Naive B cell (primary cell): ENCODE measurements around the gene WNT2. TPM values are rescaled to one million over a fixed set of nuclear protein-coding genes. Genes with fewer than 3 reads are reported as not detected.
"Not testable (repeated sequence)": the region's sequence is repeated elsewhere in the genome, so short reads cannot be mapped to it uniquely, and the experiment has no call there.

Experiments used
- ATAC-seq, 2 donors: fragments of 150-1000 bp; cut with Tn5 transposase; 2 replicates each; pipeline ENCODE4 v1.10.0; 2021; ENCODE audit warnings: low read depth in 2 of 2, mild to moderate bottlenecking in 2 of 2, moderate library complexity in 2 of 2
- DNase-seq: peaks from one replicate; pipeline ENCODE4 v3.0.0; 2022
- H3K27ac Mint-ChIP-seq, 6 donors: one replicate each; pipeline ENCODE4 v1.8.0; 2020 to 2022; ENCODE audit warnings: mild to moderate bottlenecking in 6 of 6, mixed read lengths in 6 of 6, moderate library complexity in 5 of 6, inconsistent platforms in 2 of 6
- H3K27me3 Mint-ChIP-seq, 3 donors: one replicate each; pipeline ENCODE4 v1.8.0; 2021 to 2022; ENCODE audit warnings: mixed read lengths in 3 of 3, mild to moderate bottlenecking in 1 of 3
- H3K36me3 Mint-ChIP-seq, 2 donors: one replicate each; pipeline ENCODE4 v1.8.0; 2020 to 2022; ENCODE audit warnings: mixed read lengths in 2 of 2, inconsistent platforms in 1 of 2, mild to moderate bottlenecking in 1 of 2
- H3K4me1 Mint-ChIP-seq, 3 donors: one replicate each; pipeline ENCODE4 v1.8.0; 2020 to 2022; ENCODE audit warnings: mixed read lengths in 3 of 3, inconsistent platforms in 1 of 3, mild to moderate bottlenecking in 1 of 3, moderate library complexity in 1 of 3
- H3K4me3 Mint-ChIP-seq, 8 donors: one replicate each; pipeline ENCODE4 v1.8.0; 2020 to 2022; ENCODE audit warnings: mild to moderate bottlenecking in 8 of 8, mixed read lengths in 8 of 8, moderate library complexity in 8 of 8, inconsistent platforms in 2 of 8
- H3K9me3 Mint-ChIP-seq, 7 donors: one replicate each; pipeline ENCODE4 v1.8.0; 2020 to 2022; ENCODE audit warnings: mixed read lengths in 7 of 7, mild to moderate bottlenecking in 5 of 7, inconsistent platforms in 2 of 7, moderate library complexity in 1 of 7
- polyA plus RNA-seq, 6 donors: library from polyadenylated mRNA; unstranded; fragments of 300-500 nt; fragmentation: Illumina TruSeq; gene quantifications; one replicate each; pipeline ENCODE4 v1.2.3, GENCODE V29; 2021; ENCODE audit warnings: low read depth in 6 of 6

WNT2 gene
- polyA plus RNA-seq, 6 donors from 2014 or later, result not detected

GRCh38 chr7:117271566-117271965, 51.3 kb downstream of the WNT2 start:
- H3K4me3 Mint-ChIP-seq, result no peak overlapping the region
- H3K27ac Mint-ChIP-seq, result no peak overlapping the region
- H3K36me3 Mint-ChIP-seq, result no peaks in the 10 kb centered on the region
- H3K27me3 Mint-ChIP-seq, result peaks cover 0 to 16% (median 10%) of the 10 kb centered on the region in 3 donors
- H3K4me1 Mint-ChIP-seq, result no peaks in the 10 kb centered on the region
- ATAC-seq, result no peak
- H3K9me3 Mint-ChIP-seq, result peaks cover 0 to 9% (median 2%) of the 10 kb centered on the region in 7 donors
- DNase-seq, result no peak

- no peak for ATAC-seq
- H3K36me3 Mint-ChIP-seq, result no peaks in the 10 kb centered on the region
- H3K27ac Mint-ChIP-seq, result no peak overlapping the region
- no peaks in the 10 kb centered on the region for H3K4me1 Mint-ChIP-seq
- H3K4me3 Mint-ChIP-seq, result no peak overlapping the region
- no peak for DNase-seq
- peaks cover 0 to 16% (median 10%) of the 10 kb centered on the region in 3 donors for H3K27me3 Mint-ChIP-seq
- H3K9me3 Mint-ChIP-seq, result peaks cover 0 to 9% (median 4%) of the 10 kb centered on the region in 7 donors
Measured at GRCh38 chr7:117270371-117270770, 52.5 kb downstream of the WNT2 start.

GRCh38 chr7:117269886-117270285, 53.0 kb downstream of the WNT2 start:
- no peaks in the 10 kb centered on the region for H3K4me1 Mint-ChIP-seq
- peaks cover 0 to 13% (median 10%) of the 10 kb centered on the region in 3 donors for H3K27me3 Mint-ChIP-seq
- no peak for DNase-seq
- H3K27ac Mint-ChIP-seq, result no peak overlapping the region
- H3K4me3 Mint-ChIP-seq, result no peak overlapping the region
- H3K36me3 Mint-ChIP-seq, result no peaks in the 10 kb centered on the region
- no peak for ATAC-seq
- peaks cover 0 to 9% (median 4%) of the 10 kb centered on the region in 7 donors for H3K9me3 Mint-ChIP-seq

- Mint-ChIP-seq H3K36me3 (no peaks in the 10 kb centered on the region), H3K4me3 (no peak overlapping the region), H3K4me1 (no peaks in the 10 kb centered on the region), H3K27me3 (peaks cover 0 to 11% (median 10%) of the 10 kb centered on the region in 3 donors), H3K27ac (no peak overlapping the region), H3K9me3 (peaks cover 0 to 9% (median 4%) of the 10 kb centered on the region in 7 donors)
- DNase-seq, result no peak
- no peak for ATAC-seq
Measured at GRCh38 chr7:117269417-117269816, 53.4 kb downstream of the WNT2 start.

- H3K9me3 Mint-ChIP-seq, result peaks cover 0 to 7% (median 2%) of the 10 kb centered on the region in 7 donors
- H3K4me1 Mint-ChIP-seq, result no peaks in the 10 kb centered on the region
- H3K4me3 Mint-ChIP-seq, result no peak overlapping the region
- H3K27ac Mint-ChIP-seq, result no peak overlapping the region
- no peaks in the 10 kb centered on the region for H3K36me3 Mint-ChIP-seq
- peaks cover 0 to 7% (median 0%) of the 10 kb centered on the region in 3 donors for H3K27me3 Mint-ChIP-seq
- no peak for DNase-seq
- no peak for ATAC-seq
Measured at GRCh38 chr7:117264716-117265115, 58.1 kb downstream of the WNT2 start.

GRCh38 chr7:117262546-117262945, 60.3 kb downstream of the WNT2 start:
- ATAC-seq, result no peak

GRCh38 chr7:117259615-117260014, 63.2 kb downstream of the WNT2 start:
- H3K36me3 Mint-ChIP-seq, result no peaks in the 10 kb centered on the region
- no peak overlapping the region for H3K4me3 Mint-ChIP-seq
- H3K27me3 Mint-ChIP-seq, result peaks cover 0 to 7% (median 4%) of the 10 kb centered on the region in 3 donors
- peaks cover 0 to 5% (median 2%) of the 10 kb centered on the region in 7 donors for H3K9me3 Mint-ChIP-seq
- DNase-seq (no peak), ATAC-seq (no peak)
- H3K4me1 Mint-ChIP-seq, result no peaks in the 10 kb centered on the region
- H3K27ac Mint-ChIP-seq, result no peak overlapping the region

More at GRCh38 chr7:117262546-117262945, 60.3 kb downstream of the WNT2 start:
- Mint-ChIP-seq H3K9me3 (peaks cover 0 to 7% (median 2%) of the 10 kb centered on the region in 7 donors), H3K27ac (no peak overlapping the region), H3K4me3 (no peak overlapping the region), H3K4me1 (no peaks in the 10 kb centered on the region), H3K27me3 (peaks cover 0 to 7% (median 0%) of the 10 kb centered on the region in 3 donors), H3K36me3 (no peaks in the 10 kb centered on the region)
- DNase-seq, result no peak

GRCh38 chr7:117251687-117252086, 71.2 kb downstream of the WNT2 start:
- ATAC-seq (no peak), DNase-seq (no peak)
- H3K4me3 Mint-ChIP-seq, result no peak overlapping the region
- peaks cover 5 to 10% (median 9%) of the 10 kb centered on the region in 7 donors for H3K9me3 Mint-ChIP-seq
- H3K4me1 Mint-ChIP-seq, result no peaks in the 10 kb centered on the region
- peaks cover 0 to 15% (median 4%) of the 10 kb centered on the region in 3 donors for H3K27me3 Mint-ChIP-seq
- H3K27ac Mint-ChIP-seq, result no peak overlapping the region
- no peaks in the 10 kb centered on the region for H3K36me3 Mint-ChIP-seq

GRCh38 chr7:117250801-117251200, 72.1 kb downstream of the WNT2 start:
- ATAC-seq (no peak), DNase-seq (no peak)
- Mint-ChIP-seq H3K36me3 (no peaks in the 10 kb centered on the region), H3K9me3 (peaks cover 5 to 10% (median 9%) of the 10 kb centered on the region in 7 donors), H3K4me3 (no peak overlapping the region), H3K4me1 (no peaks in the 10 kb centered on the region), H3K27me3 (peaks cover 0 to 15% (median 2%) of the 10 kb centered on the region in 3 donors), H3K27ac (no peak overlapping the region)

GRCh38 chr7:117250245-117250644, 72.6 kb downstream of the WNT2 start:
- Mint-ChIP-seq H3K4me3 (no peak overlapping the region), H3K9me3 (peaks cover 7 to 14% (median 9%) of the 10 kb centered on the region in 7 donors), H3K4me1 (no peaks in the 10 kb centered on the region), H3K27me3 (peaks cover 0 to 15% (median 0%) of the 10 kb centered on the region in 3 donors), H3K36me3 (no peaks in the 10 kb centered on the region), H3K27ac (no peak overlapping the region)
- no peak for DNase-seq
- ATAC-seq, result no peak

- DNase-seq (no peak), ATAC-seq (no peak)
- Mint-ChIP-seq H3K9me3 (peaks cover 8 to 12% (median 10%) of the 10 kb centered on the region in 7 donors), H3K36me3 (no peaks in the 10 kb centered on the region), H3K27ac (no peak overlapping the region), H3K27me3 (peaks cover 0 to 15% (median 0%) of the 10 kb centered on the region in 3 donors), H3K4me3 (no peak overlapping the region), H3K4me1 (no peaks in the 10 kb centered on the region)
Measured at GRCh38 chr7:117249696-117250095, 73.2 kb downstream of the WNT2 start.

GRCh38 chr7:117248829-117249228, 74.0 kb downstream of the WNT2 start:
- Mint-ChIP-seq H3K4me1 (no peaks in the 10 kb centered on the region), H3K27ac (no peak overlapping the region), H3K36me3 (no peaks in the 10 kb centered on the region), H3K4me3 (no peak overlapping the region), H3K27me3 (peaks cover 0 to 15% (median 0%) of the 10 kb centered on the region in 3 donors), H3K9me3 (peaks cover 8 to 12% (median 10%) of the 10 kb centered on the region in 7 donors)
- ATAC-seq, result no peak
- DNase-seq, result no peak

- no peaks in the 10 kb centered on the region for H3K4me1 Mint-ChIP-seq
Measured at GRCh38 chr7:117247809-117248208, 75.0 kb downstream of the WNT2 start.

GRCh38 chr7:117245703-117246102, 77.2 kb downstream of the WNT2 start:
- not testable (repeated sequence) for H3K36me3 Mint-ChIP-seq, ATAC-seq, H3K9me3 Mint-ChIP-seq, DNase-seq, H3K4me3 Mint-ChIP-seq, H3K4me1 Mint-ChIP-seq
- Mint-ChIP-seq H3K27me3 (peaks cover 0 to 13% (median under 1%) of the 10 kb centered on the region in 3 donors), H3K27ac (peak overlapping the region in 1 of 6 donors; percentile 4)

More at GRCh38 chr7:117247809-117248208, 75.0 kb downstream of the WNT2 start:
- ATAC-seq (no peak), DNase-seq (no peak)
- Mint-ChIP-seq H3K4me3 (no peak overlapping the region), H3K27me3 (peaks cover 0 to 15% (median 0%) of the 10 kb centered on the region in 3 donors), H3K27ac (no peak overlapping the region), H3K36me3 (no peaks in the 10 kb centered on the region), H3K9me3 (peaks cover 8 to 14% (median 12%) of the 10 kb centered on the region in 7 donors)
